GM19035 (cell line): ENCODE results near the gene HMGB1.

Experiments
- ATAC-seq: cut with Tn5 transposase; IDR thresholded peaks from one replicate; pipeline ENCODE4 v1.9.1; 2021; ENCODE audit not compliant: unreplicated experiment

The HMGB1 gene

DNA sequence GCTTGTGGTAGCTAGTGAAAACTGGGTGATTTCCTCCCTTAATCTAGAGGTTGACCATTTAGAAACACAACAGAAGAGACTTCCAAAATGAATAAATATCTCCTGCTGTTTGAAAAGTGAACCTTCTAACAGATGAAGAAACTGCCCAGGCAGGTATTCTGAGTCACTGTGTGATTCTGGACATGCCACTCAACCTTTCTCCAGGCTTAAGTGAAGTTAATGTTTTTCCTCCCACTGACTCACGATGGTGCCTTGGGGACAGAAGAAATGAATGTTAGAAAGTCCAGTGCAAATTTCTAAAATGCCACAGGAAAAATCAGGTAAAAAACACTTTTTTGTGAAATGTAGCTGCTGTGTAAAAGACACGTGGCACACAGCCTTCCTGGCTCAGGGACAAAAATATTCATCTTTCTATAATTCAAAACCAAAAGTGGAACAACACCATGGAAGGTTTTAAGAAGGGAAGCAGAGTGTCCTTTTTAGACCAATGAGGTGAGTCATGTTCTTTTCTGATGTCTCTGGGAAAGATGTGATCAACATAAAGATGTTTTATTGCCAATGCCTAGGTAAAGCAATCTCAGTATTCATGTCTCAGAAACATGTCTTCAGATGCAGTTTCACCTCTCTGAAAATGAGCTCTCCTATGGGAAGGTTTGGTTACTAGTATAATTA lies 34.3 kb downstream of the HMGB1 start:
- ATAC-seq, result no peak

DNA sequence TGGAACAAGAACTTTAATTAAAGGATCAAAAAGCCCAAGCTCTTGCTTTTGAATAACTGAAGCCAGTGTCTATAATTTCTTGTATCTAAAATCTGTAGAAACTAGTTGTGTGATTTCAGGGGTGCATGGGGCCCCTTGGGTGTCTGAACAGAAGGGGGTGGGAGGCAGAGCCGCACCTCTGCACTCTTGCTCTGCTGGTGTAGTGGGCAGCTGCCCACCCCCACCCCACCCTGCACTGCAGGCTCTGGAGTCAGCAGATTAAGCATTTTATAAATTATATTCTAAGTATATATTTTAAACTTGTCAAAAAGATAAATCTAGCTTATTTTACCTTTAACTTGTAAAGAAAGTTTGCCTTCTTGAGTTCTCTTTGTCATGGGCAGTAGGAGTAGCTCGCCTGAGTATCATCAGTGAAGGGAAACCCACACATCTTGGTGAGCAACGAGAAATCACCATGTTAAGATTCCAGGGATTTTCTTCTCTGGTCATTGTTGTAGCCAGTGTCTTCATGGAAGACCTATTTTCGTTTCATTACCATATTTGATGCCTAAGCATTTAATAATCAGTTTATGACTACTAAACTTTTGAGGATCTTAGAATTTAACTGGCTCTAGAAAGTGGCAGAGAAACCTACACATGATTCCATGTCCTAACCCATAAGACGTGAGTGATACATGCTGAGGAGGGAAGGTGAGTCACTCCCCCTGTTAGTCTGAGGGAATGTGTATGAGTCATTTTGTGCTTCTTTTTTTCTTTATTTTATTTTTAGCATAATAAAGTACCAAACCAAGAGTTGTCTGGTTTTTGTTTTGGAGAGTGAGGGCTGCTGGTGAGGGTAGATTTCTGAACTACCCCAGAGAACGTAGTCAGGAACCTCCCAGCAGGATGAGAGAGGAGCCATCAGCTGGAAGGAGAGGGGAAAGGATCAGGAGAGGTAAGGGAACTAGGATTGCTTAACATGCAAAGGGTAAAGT lies 35.7 kb downstream of the HMGB1 start:
- peak; percentile 55 for ATAC-seq

DNA sequence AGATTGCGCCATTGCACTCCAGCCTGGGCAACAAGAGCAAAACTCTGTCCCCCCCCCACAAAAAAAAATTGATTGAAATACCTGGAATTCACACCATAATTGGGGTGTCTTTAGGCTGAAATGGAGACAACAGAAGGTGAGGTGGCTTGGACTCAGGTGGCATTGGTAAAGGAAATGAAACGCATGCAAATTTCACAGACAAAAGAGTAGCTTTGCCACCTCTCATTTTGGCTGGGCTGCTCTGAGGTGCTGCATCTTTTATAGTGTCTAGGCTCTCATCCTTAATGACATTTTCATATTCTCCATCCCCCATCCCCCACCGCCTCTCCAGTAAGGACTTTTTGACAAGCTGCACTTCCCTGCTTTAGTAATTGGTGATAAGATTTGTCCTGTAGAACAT lies 36.5 kb downstream of the HMGB1 start:
- ATAC-seq, result no peak

DNA sequence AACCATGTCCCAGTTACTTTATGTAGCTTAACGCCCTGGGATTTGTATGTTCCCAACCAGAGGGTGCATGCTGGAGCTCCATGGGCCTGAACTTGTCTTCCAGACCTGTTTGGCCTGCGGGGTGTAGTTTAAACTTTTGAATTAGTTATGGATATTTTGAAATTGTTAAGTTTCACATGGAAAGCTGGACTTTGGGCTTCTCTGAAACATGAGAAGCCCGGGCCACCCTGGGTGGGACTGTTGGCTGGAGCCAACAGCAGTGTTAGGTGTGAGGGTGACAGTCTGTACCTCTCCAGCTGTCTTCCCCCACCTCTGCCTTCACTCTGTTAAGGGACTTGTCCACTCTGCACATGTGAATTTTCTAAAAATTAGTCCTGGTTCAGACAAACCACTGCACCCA lies 41.8 kb downstream of the HMGB1 start:
- ATAC-seq, result no peak

DNA sequence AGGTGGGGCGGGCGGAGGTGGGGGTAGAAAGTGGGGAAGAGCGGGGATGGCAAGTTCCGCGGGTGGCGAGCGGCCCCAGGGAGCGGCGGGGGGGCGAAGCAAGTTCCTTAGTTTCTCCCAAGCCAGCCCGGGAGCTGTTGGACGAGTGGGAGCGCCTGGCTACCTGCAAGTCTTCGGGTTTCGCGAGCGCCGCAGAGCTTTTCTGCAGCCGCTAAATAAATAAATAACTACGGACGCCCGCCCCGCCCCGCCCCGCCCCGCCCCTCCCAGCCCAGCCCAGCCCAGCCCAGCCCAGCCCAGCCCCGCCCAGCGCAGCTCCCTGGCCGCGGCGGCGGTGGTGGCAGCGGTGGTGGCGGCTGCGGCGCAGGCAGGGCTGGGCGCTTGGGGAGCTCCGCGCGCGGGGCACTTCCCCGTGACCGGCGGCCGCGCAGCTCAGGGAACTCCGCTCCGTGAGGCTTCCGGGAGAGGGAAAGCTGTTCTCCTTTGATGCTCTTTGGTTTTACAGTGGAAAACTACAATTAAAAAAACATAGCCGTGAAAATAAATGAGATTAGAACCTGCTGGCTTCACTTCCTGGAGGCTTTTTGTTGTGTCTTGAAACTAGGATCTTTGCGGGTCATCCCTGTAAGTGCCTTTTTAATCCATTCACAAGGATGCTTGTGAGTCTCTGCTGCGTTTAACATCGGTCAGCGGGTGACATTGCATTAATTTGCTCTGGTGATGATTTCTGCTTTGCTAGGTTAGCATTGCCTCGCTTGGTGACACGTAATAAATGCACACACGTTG lies 43.5 kb downstream of the HMGB1 start, which contains the start of gene UBE2L5:
UBE2L5 (plus strand) TSS at position 440 of the 786 bp plus-strand sequence. CDS start 5,498 bp downstream, outside the sequence.
- peak; percentile 81 for ATAC-seq

DNA sequence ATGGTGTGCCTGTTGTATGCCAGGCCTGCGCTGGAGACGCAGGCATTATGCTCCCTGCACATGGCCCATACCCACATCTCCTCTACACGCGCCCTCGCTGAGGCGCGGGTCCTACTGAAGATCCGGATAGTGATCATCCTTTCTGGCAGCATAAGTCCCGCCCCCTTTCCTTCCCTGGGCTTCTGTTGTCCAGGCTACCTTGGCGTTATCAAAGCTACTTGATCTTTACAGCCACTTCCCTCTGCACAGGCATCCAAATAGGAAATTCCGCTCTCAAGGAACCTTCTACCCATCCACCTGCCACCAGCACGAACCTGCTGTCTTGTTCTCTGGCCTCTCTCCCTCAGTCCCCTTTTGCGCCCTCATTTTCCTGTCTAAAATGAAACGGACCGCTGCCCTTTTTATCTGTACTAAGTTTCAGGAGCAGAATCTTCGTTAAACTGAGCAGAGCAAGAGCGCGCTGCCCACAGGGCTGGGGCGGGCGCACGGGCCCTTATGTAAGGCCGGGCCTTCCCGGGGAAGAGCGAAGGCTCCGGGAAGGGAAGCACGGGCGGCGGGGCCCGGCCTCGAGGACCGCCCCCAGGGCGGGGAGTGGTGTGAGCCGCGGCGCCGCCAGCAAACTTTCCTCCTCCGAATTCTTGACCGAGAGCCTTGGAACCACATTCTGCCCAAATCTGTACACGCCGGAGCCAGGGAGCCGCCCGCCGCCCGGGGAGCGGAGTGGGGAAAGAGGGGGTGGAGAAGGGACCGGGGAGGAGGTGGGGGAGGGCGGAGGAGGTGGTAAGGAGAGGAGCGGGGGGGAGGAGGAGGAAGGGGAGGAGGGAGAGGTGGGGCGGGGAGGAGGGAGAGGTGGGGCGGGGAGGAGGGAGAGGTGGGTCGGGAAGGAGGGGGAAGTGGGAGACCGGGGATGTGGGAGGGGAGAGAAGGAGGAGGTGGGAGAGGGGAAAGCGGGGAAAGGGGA lies 44.4 kb downstream of the HMGB1 start:
- peak; percentile 36 for ATAC-seq

DNA sequence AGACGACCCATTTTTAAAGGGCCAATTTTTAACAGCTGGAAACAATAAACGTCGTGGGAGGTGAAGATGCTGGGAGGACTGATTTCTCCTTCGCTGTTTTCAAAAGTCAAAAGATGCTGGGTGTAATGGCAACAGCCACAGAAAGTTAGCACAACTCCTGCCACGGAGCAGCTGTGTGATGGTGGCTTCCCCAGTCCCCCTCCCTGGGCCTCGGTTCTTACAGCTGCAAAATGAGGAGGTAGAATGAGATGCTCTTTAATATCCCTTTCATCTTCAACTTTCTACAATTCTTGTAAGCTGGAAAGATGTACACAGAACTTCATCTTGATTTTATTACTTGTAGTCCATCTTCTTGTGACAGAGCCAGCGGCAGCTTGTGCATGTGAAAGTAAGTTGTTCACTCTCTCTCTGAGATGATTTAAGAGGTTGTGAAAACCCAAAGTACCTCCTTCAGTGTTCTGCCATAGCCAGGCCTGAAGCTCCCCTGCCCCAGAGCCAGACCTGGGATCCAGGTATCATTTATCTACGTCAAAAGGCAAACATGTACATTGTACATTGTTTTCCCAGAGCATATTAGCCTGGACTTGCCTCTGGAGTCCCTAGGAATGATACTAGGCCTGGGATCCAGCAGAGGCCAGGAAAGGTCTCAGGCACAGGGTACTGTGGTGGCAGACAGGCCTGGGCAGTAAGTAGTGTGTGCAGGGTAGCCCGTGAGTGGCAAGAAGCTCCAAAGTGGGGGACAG lies 46.8 kb downstream of the HMGB1 start:
- no peak for ATAC-seq

DNA sequence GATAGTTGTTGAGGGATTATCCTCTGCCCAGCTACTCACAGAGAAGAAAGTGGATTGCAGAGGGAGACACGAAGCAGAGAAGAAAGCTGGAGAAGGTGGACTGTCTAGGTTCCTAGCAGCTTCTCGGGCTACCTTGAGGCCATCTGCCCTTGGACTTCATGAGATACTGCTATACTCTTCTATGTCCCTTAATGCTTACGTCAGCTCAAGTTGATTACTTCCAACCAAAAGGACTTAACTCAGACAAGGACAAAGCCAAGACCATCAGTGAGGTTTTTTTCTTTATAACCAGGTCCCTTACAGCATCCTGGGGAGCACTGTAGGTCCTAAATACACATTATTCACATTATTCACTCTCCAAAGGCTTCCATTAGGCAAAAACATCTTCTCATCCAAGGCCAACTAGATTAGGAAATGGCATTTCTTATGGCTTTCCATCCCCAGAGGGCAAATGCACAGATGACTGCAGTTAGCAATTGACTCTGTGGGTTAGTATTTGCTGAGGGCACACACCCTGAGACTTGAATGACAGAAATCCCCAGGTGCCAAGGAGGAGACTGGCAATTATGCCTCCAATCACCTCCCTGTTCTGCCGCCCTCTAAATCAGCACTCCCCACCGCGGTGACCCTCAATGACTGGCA lies 47.5 kb downstream of the HMGB1 start:
- no peak for ATAC-seq

- no peak for ATAC-seq
Observed at GRCh38 chr13:30416471-30416870, 49.3 kb downstream of the HMGB1 start.

GRCh38 chr13:30415430-30416030 lies 50.2 kb downstream of the HMGB1 start:
- ATAC-seq, result peak; percentile 63

DNA sequence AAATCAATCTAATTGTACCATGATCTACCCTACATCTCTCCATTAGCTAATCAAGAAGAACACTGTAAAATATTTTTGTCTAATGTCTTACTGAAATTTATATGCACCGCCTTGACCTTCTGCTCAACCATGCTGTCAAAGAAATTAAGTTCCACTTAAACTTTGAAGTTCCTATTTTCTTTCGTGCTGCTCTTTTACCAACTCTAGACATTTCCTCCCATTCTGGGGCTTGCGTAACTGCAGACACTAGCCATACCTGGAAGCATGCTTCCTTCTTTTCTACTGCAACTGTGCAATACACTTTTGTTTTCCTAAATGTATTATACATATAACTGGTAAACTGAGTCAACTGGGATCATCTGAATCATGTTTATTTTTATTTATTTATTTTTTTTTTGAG lies 51.9 kb downstream of the HMGB1 start:
- ATAC-seq, result no peak

GRCh38 chr13:30412346-30412745 lies 53.4 kb downstream of the HMGB1 start:
- no peak for ATAC-seq

GRCh38 chr13:30410705-30411125 lies 55.0 kb downstream of the HMGB1 start:
- no peak for ATAC-seq

DNA sequence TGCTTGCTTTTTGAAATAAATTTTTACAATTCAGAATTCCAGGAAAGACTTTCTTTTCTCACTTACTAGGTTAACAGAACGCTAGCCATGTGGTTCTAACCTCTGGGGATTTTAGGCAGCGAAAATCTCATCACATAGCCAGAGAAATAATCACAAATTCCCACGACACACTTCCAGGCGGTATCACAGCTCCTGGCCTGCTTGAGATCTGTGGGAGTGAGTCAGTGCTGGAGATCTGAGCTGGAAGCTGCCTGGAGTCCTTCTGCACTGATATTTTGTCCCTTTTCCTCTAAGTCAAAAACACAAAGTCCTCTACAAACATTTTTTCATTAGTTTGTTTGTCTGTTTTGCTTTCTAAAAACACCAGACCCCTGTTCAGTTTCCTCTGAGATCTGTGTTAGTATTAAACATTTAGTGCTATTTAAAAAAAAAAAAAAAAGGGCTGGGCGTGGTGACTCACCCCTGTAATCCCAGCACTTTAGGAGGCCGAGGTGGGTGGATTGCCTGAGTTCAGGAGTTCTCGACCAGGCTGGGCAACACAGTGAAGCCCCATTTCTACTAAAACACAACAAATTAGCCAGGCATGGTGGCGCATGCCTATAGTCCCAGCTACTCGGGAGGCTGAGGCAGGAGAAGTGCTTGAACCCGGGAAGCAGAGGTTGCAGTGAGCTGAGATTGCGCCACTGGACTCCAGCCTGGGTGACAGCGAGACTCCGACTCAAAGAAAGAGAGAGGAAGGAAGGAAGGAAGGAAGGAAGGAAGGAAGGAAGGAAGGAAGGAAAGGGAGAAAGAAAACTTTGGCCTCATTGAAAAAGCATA lies 55.6 kb downstream of the HMGB1 start:
- no peak for ATAC-seq

DNA sequence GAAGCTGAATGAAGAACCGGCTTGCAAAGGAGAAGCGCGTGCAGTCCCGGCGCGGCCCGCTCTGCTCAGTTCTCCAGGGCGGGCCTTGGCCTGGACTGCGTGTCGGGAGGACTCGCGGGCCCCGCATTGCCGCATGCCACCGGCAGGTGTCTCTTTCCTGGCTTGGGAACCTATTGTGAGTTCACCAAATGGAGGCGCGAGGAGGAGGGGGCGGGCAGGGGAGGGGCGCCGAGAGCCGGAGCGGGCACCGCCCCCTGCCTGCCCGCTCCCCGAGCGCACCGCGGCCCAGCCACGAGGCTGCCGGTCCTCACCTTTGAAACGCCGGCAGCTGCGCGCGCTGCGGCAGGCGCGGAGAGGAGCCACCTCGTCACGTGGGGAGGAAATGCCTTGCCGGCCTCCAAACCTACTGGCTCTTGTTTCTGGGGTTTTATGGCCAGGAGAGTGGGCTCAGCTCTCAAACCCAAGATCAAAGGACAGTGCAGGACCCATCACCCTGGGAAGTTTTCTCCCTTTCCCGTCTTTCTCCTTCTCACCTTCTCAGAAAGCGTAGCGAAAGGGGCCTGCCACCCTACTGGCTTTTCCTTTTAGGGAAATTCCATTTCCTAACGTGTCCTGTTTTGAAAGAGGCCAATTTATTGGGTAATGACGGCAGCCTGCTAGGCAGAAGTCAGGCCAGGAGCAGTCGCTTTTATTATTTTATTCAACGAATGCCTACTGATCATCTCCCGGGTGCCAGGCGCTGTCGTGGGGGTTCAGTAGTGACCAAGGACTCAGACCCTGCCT lies 57.2 kb downstream of the HMGB1 start:
- peak; percentile 91 for ATAC-seq

DNA sequence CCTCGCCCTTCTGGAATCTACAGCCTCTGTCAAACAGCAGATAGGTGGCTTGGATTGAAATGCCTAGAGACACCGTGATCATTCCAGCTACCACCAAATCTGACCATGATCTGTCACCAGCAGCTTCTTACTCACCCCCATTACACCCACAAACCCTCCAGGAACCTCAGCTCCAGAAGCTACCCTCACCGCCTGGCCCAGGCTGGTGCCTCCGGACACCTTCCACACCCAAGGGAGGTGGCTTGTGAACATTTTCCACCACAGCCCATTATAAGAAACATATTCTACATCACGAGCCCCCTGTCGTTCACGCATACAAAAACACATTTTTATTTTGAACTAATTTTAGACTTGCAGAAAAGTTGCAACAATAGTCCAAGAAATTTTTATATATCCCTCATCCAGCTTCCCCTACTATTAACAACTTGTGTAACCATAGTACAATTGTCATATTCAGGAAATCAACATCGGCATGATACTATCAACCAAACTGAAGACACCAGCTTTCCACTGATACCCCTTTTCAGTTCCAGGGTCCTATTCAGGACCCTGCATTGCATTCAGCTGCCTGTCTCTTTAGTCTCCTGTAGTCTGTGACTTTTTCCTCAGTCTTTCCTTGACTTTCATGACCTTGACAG lies 58.8 kb downstream of the HMGB1 start:
- ATAC-seq, result no peak
